ENCODE results near the gene UBR4. TPM values are rescaled to one million over a fixed set of nuclear protein-coding genes. Genes with fewer than 3 reads are reported as not detected.

UBR4 gene
- total RNA-seq, 1 donor, result 149 TPM

DNA sequence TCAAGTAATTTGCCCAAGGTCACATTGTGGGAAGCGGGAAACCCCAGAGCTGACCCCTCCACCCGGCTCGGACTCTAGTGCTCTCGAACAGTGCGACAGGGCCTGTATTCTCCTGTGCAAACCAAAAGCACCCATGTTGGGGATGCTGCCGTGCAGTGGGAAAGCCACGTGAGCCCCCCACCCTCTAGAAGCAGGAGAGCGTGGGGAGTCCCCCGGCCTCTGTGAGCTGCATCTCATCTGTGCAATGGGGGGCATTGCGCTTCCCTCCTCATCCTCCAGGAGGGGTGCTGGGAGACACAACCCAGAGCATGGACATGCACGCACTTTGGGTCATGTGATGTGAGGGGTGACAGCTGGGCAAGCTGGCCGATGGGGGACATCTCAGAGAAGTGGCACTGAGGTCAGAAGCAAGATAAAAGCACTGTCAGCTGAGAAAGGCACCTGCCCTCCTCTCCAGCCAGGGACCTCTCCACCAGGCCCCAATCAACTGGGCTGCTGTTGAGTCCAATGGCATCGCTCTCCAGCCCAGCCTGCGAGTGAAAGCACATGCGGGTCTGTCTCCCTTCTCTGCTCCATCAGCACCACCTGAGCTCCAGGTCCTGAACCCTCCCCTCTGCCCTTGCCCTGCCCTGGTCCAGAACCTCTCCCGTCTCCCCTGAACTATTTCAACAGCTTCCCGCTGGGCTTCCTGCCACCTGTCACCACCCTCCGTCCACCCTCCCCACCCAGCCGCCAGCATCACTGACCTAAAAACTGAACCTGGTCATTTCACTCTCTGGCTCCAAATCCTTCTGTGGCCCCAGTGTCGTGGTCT lies 177.2 kb downstream of the UBR4 start:
- H3K36me3 ChIP-seq (ENCODE audit: insufficient read depth, low read length), result no peaks in the 10 kb centered on the region
- H3K4me3 ChIP-seq (ENCODE audit: insufficient read depth, low read length), result no peak overlapping the region
- no peaks in the 10 kb centered on the region for H3K79me2 ChIP-seq (ENCODE audit: insufficient read depth, low read length)
- peaks cover 11% of the 10 kb centered on the region for H3K4me1 ChIP-seq (ENCODE audit: insufficient read depth, low read length)
- no peak overlapping the region for H3K4me2 ChIP-seq (ENCODE audit: insufficient read depth, low read length)
- no peaks in the 10 kb centered on the region for H3K9me3 ChIP-seq (ENCODE audit: low read depth, low read length)
- no peak overlapping the region for H3K27ac ChIP-seq (ENCODE audit: low read depth, low read length)
- H4K20me1 ChIP-seq (ENCODE audit: insufficient read depth, low read length), result no peaks in the 10 kb centered on the region
- DNase-seq (ENCODE audit: insufficient read length, low spot score, missing footprints), result no peak
- peaks cover 8% of the 10 kb centered on the region for H3K27me3 ChIP-seq (ENCODE audit: insufficient read depth, low read length)
- TF ChIP-seq, protein P1, sequence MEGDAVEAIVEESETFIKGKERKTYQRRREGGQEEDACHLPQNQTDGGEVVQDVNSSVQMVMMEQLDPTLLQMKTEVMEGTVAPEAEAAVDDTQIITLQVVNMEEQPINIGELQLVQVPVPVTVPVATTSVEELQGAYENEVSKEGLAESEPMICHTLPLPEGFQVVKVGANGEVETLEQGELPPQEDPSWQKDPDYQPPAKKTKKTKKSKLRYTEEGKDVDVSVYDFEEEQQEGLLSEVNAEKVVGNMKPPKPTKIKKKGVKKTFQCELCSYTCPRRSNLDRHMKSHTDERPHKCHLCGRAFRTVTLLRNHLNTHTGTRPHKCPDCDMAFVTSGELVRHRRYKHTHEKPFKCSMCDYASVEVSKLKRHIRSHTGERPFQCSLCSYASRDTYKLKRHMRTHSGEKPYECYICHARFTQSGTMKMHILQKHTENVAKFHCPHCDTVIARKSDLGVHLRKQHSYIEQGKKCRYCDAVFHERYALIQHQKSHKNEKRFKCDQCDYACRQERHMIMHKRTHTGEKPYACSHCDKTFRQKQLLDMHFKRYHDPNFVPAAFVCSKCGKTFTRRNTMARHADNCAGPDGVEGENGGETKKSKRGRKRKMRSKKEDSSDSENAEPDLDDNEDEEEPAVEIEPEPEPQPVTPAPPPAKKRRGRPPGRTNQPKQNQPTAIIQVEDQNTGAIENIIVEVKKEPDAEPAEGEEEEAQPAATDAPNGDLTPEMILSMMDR (IDR thresholded peaks at IDR 0.05; ENCODE audit: extremely low read depth, low read depth, low read length), result no peak
- H2AFZ ChIP-seq (ENCODE audit: low read length), result no peak overlapping the region

DNA sequence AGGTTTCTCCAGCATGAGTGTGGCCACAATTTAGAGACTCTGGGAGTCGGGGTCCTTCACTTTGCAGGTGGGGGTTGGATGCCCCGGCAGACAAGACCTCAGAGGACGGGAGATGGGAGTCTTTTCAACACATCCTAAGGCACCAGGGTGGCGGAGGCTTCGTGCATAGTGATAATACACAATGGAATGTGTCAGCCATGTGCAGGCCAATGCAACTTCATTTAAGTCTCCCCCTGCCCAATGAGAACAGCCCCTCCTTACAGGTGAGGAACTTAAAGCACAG lies 177.7 kb downstream of the UBR4 start:
- H3K27ac ChIP-seq (ENCODE audit: low read depth, low read length), result no peak overlapping the region
- H4K20me1 ChIP-seq (ENCODE audit: insufficient read depth, low read length), result no peaks in the 10 kb centered on the region
- no peak overlapping the region for H3K4me3 ChIP-seq (ENCODE audit: insufficient read depth, low read length)
- no peak overlapping the region for H2AFZ ChIP-seq (ENCODE audit: low read length)
- no peaks in the 10 kb centered on the region for H3K36me3 ChIP-seq (ENCODE audit: insufficient read depth, low read length)
- no peaks in the 10 kb centered on the region for H3K79me2 ChIP-seq (ENCODE audit: insufficient read depth, low read length)
- peak; percentile 74 for DNase-seq (ENCODE audit: insufficient read length, low spot score, missing footprints)
- no peak overlapping the region for H3K4me2 ChIP-seq (ENCODE audit: insufficient read depth, low read length)
- TF ChIP-seq, protein P1 (IDR thresholded peaks at IDR 0.05; ENCODE audit: extremely low read depth, low read depth, low read length), result no peak
- no peaks in the 10 kb centered on the region for H3K9me3 ChIP-seq (ENCODE audit: low read depth, low read length)
- H3K27me3 ChIP-seq (ENCODE audit: insufficient read depth, low read length), result peaks cover 4% of the 10 kb centered on the region
- peaks cover 11% of the 10 kb centered on the region for H3K4me1 ChIP-seq (ENCODE audit: insufficient read depth, low read length)

DNA sequence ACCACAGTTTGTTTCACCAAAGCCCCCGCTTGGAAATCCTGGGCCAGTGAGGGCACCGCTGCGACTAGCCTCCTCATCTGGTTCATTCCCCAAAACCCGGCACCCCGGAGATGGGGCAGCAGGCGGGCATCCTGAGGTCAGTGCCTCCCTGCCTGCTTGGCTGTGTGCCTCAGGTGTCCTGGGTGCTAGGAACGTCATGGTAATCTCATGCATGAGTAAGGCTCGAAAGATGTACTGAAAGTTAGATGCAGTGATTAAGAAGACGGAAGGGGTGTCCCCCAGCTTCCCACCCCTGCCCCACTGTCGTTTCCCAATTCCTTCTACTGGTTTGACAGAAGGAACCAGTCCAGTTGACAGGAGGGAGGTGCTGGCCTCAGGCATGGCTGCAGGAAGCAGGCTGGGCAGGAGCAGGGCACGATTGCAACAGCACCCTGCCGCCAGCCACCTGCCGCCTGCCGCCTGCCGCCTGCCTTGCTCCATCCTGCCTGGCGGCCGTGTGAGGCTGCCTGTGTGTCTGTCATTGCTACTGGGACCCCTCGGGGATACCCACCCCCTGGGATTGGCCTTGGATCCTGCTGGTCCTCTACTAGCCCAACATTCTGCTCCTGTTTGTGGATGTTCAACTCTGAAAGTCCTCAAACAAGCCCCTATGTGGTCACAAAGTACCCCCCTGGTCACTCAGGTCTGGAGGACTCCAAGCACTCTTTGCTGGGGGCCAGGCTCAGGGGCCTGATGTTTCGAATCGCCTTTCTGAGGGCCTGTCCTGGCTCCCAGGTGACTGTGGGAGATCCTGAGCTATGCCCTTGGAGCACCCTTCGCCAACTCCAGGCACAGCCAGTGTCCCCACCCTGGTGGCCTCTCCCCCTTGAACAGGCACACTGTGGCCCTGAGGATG lies 180.6 kb downstream of the UBR4 start:
- Histone ChIP-seq H3K4me2 (ENCODE audit: insufficient read depth, low read length) (no peak overlapping the region), H3K4me1 (ENCODE audit: insufficient read depth, low read length) (peaks cover 7% of the 10 kb centered on the region), H3K36me3 (ENCODE audit: insufficient read depth, low read length) (no peaks in the 10 kb centered on the region), H2AFZ (ENCODE audit: low read length) (no peak overlapping the region), H4K20me1 (ENCODE audit: insufficient read depth, low read length) (no peaks in the 10 kb centered on the region), H3K79me2 (ENCODE audit: insufficient read depth, low read length) (no peaks in the 10 kb centered on the region), H3K4me3 (ENCODE audit: insufficient read depth, low read length) (no peak overlapping the region), H3K9me3 (ENCODE audit: low read depth, low read length) (no peaks in the 10 kb centered on the region), H3K27ac (ENCODE audit: low read depth, low read length) (no peak overlapping the region), H3K27me3 (ENCODE audit: insufficient read depth, low read length) (no peaks in the 10 kb centered on the region)
- TF ChIP-seq, protein P1 (IDR thresholded peaks at IDR 0.05; ENCODE audit: extremely low read depth, low read depth, low read length), result no peak
- no peak for DNase-seq (ENCODE audit: insufficient read length, low spot score, missing footprints)

DNA sequence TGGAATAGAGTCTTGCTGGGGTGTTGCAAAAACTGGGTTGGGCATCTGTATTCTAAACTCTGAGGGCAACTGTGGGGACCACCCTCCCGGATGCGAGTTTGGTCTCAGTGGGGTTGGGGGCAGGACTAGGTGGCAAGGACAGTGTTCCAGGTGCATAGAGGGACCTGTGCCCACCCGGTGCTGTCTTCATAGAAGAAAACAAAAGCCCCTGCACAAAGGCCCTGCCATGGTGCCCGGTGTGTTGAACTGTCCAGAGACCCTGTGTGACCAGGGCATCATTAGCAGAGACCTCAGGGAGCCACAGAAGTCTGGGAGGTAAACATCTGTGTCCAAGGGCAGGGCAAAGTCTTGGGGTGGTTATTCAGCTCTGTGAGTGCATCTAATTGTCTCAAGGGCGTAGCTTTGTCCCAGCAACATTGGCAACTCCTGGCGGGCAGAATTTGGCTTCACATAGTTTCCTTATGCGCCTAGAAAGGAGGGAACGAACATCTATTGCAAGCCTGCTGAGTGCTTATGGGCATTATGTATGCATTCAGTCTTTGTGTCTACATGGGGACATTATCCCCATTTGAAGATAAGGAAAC lies 181.4 kb downstream of the UBR4 start:
- peaks cover 2% of the 10 kb centered on the region for H3K4me1 ChIP-seq (ENCODE audit: insufficient read depth, low read length)
- H3K27me3 ChIP-seq (ENCODE audit: insufficient read depth, low read length), result no peaks in the 10 kb centered on the region
- H4K20me1 ChIP-seq (ENCODE audit: insufficient read depth, low read length), result no peaks in the 10 kb centered on the region
- TF ChIP-seq, protein P1 (IDR thresholded peaks at IDR 0.05; ENCODE audit: extremely low read depth, low read depth, low read length), result no peak
- no peak overlapping the region for H3K4me2 ChIP-seq (ENCODE audit: insufficient read depth, low read length)
- H2AFZ ChIP-seq (ENCODE audit: low read length), result no peak overlapping the region
- no peaks in the 10 kb centered on the region for H3K79me2 ChIP-seq (ENCODE audit: insufficient read depth, low read length)
- H3K27ac ChIP-seq (ENCODE audit: low read depth, low read length), result no peak overlapping the region
- H3K9me3 ChIP-seq (ENCODE audit: low read depth, low read length), result no peaks in the 10 kb centered on the region
- no peak for DNase-seq (ENCODE audit: insufficient read length, low spot score, missing footprints)
- H3K36me3 ChIP-seq (ENCODE audit: insufficient read depth, low read length), result no peaks in the 10 kb centered on the region
- H3K4me3 ChIP-seq (ENCODE audit: insufficient read depth, low read length), result no peak overlapping the region

Data from osteoblast (primary cell).